ENCODE measurements around the gene SAMD8.
"Not testable (repeated sequence)": the region's sequence is repeated elsewhere in the genome, so short reads cannot be mapped to it uniquely, and the experiment has no call there.

The SAMD8 gene

GRCh38 chr10:75166623-75166972 lies 55.1 kb downstream of the SAMD8 start:
- H3K9me3 ChIP-seq (replicated peaks; ENCODE audit: low read length), result no peaks in the 10 kb centered on the region
- H3K9ac ChIP-seq (ENCODE audit: low read depth, low read length), result no peak overlapping the region
- H3K4me3 ChIP-seq (ENCODE audit: low read length), result no peak overlapping the region
- no peak overlapping the region for H3K4me2 ChIP-seq (ENCODE audit: low read length)
- no peaks in the 10 kb centered on the region for H3K4me1 ChIP-seq (ENCODE audit: control insufficient read depth, insufficient read depth, low read length)
- H3K27me3 ChIP-seq (ENCODE audit: control insufficient read depth, insufficient read depth, low read length), result no peaks in the 10 kb centered on the region
- peaks cover 11% of the 10 kb centered on the region for H3K36me3 ChIP-seq (ENCODE audit: insufficient read depth, low read length)

GRCh38 chr10:75168275-75168674 lies 56.8 kb downstream of the SAMD8 start:
- Histone ChIP-seq H3K9ac (ENCODE audit: low read depth, low read length) (no peak overlapping the region), H3K4me1 (ENCODE audit: control insufficient read depth, insufficient read depth, low read length) (no peaks in the 10 kb centered on the region), H3K4me3 (ENCODE audit: low read length) (no peak overlapping the region), H3K4me2 (ENCODE audit: low read length) (no peak overlapping the region), H3K27me3 (ENCODE audit: control insufficient read depth, insufficient read depth, low read length) (no peaks in the 10 kb centered on the region), H3K36me3 (ENCODE audit: insufficient read depth, low read length) (peaks cover 14% of the 10 kb centered on the region), H3K9me3 (replicated peaks; ENCODE audit: low read length) (no peaks in the 10 kb centered on the region)

- H3K9me3 ChIP-seq (replicated peaks; ENCODE audit: low read length), result no peaks in the 10 kb centered on the region
- no peak overlapping the region for H3K4me2 ChIP-seq (ENCODE audit: low read length)
- peaks cover 20% of the 10 kb centered on the region for H3K36me3 ChIP-seq (ENCODE audit: insufficient read depth, low read length)
- H3K27me3 ChIP-seq (ENCODE audit: control insufficient read depth, insufficient read depth, low read length), result no peaks in the 10 kb centered on the region
- H3K4me1 ChIP-seq (ENCODE audit: control insufficient read depth, insufficient read depth, low read length), result no peaks in the 10 kb centered on the region
- no peak overlapping the region for H3K9ac ChIP-seq (ENCODE audit: low read depth, low read length)
- H3K4me3 ChIP-seq (ENCODE audit: low read length), result no peak overlapping the region
Observed at GRCh38 chr10:75170215-75170614, 58.8 kb downstream of the SAMD8 start.

GRCh38 chr10:75175046-75175445 lies 63.6 kb downstream of the SAMD8 start:
- H3K36me3 ChIP-seq (ENCODE audit: insufficient read depth, low read length), result peaks cover 23% of the 10 kb centered on the region
- no peaks in the 10 kb centered on the region for H3K4me1 ChIP-seq (ENCODE audit: control insufficient read depth, insufficient read depth, low read length)

GRCh38 chr10:75176046-75176445 lies 64.6 kb downstream of the SAMD8 start:
- no peak overlapping the region for H3K9ac ChIP-seq (ENCODE audit: low read depth, low read length)
- H3K4me2 ChIP-seq (ENCODE audit: low read length), result no peak overlapping the region
- no peaks in the 10 kb centered on the region for H3K27me3 ChIP-seq (ENCODE audit: control insufficient read depth, insufficient read depth, low read length)
- peaks cover 20% of the 10 kb centered on the region for H3K36me3 ChIP-seq (ENCODE audit: insufficient read depth, low read length)
- no peak overlapping the region for H3K4me3 ChIP-seq (ENCODE audit: low read length)
- H3K4me1 ChIP-seq (ENCODE audit: control insufficient read depth, insufficient read depth, low read length), result peaks cover 1% of the 10 kb centered on the region
- H3K9me3 ChIP-seq (replicated peaks; ENCODE audit: low read length), result no peaks in the 10 kb centered on the region

More at GRCh38 chr10:75175046-75175445, 63.6 kb downstream of the SAMD8 start:
- Histone ChIP-seq H3K27me3 (ENCODE audit: control insufficient read depth, insufficient read depth, low read length) (no peaks in the 10 kb centered on the region), H3K9ac (ENCODE audit: low read depth, low read length) (no peak overlapping the region), H3K4me3 (ENCODE audit: low read length) (no peak overlapping the region), H3K9me3 (replicated peaks; ENCODE audit: low read length) (no peaks in the 10 kb centered on the region), H3K4me2 (ENCODE audit: low read length) (no peak overlapping the region)

- Histone ChIP-seq H3K27me3 (ENCODE audit: control insufficient read depth, insufficient read depth, low read length) (no peaks in the 10 kb centered on the region), H3K4me2 (ENCODE audit: low read length) (no peak overlapping the region), H3K36me3 (ENCODE audit: insufficient read depth, low read length) (peaks cover 20% of the 10 kb centered on the region), H3K4me1 (ENCODE audit: control insufficient read depth, insufficient read depth, low read length) (peaks cover 3% of the 10 kb centered on the region), H3K9ac (ENCODE audit: low read depth, low read length) (no peak overlapping the region), H3K9me3 (replicated peaks; ENCODE audit: low read length) (no peaks in the 10 kb centered on the region), H3K4me3 (ENCODE audit: low read length) (no peak overlapping the region)
Observed at GRCh38 chr10:75176736-75177135, 65.3 kb downstream of the SAMD8 start.

GRCh38 chr10:75179657-75180177 lies 68.3 kb downstream of the SAMD8 start:
- Histone ChIP-seq H3K9ac (ENCODE audit: low read depth, low read length) (no peak overlapping the region), H3K4me3 (ENCODE audit: low read length) (no peak overlapping the region), H3K27me3 (ENCODE audit: control insufficient read depth, insufficient read depth, low read length) (no peaks in the 10 kb centered on the region), H3K4me1 (ENCODE audit: control insufficient read depth, insufficient read depth, low read length) (peaks cover 3% of the 10 kb centered on the region), H3K4me2 (ENCODE audit: low read length) (no peak overlapping the region), H3K9me3 (replicated peaks; ENCODE audit: low read length) (no peaks in the 10 kb centered on the region), H3K36me3 (ENCODE audit: insufficient read depth, low read length) (peaks cover 15% of the 10 kb centered on the region)

- H3K9me3 ChIP-seq (replicated peaks; ENCODE audit: low read length), result no peaks in the 10 kb centered on the region
- no peaks in the 10 kb centered on the region for H3K27me3 ChIP-seq (ENCODE audit: control insufficient read depth, insufficient read depth, low read length)
- H3K4me2 ChIP-seq (ENCODE audit: low read length), result no peak overlapping the region
- H3K36me3 ChIP-seq (ENCODE audit: insufficient read depth, low read length), result peaks cover 11% of the 10 kb centered on the region
- no peak overlapping the region for H3K4me3 ChIP-seq (ENCODE audit: low read length)
- peaks cover 3% of the 10 kb centered on the region for H3K4me1 ChIP-seq (ENCODE audit: control insufficient read depth, insufficient read depth, low read length)
- no peak overlapping the region for H3K9ac ChIP-seq (ENCODE audit: low read depth, low read length)
Observed at GRCh38 chr10:75180592-75180991, 69.1 kb downstream of the SAMD8 start.

GRCh38 chr10:75181073-75181472 lies 69.6 kb downstream of the SAMD8 start:
- no peaks in the 10 kb centered on the region for H3K9me3 ChIP-seq (replicated peaks; ENCODE audit: low read length)
- H3K4me3 ChIP-seq (ENCODE audit: low read length), result no peak overlapping the region
- H3K9ac ChIP-seq (ENCODE audit: low read depth, low read length), result no peak overlapping the region
- peaks cover 7% of the 10 kb centered on the region for H3K36me3 ChIP-seq (ENCODE audit: insufficient read depth, low read length)
- no peaks in the 10 kb centered on the region for H3K27me3 ChIP-seq (ENCODE audit: control insufficient read depth, insufficient read depth, low read length)
- H3K4me2 ChIP-seq (ENCODE audit: low read length), result no peak overlapping the region
- peaks cover 3% of the 10 kb centered on the region for H3K4me1 ChIP-seq (ENCODE audit: control insufficient read depth, insufficient read depth, low read length)

- Histone ChIP-seq H3K9me3 (replicated peaks; ENCODE audit: low read length) (no peaks in the 10 kb centered on the region), H3K4me3 (ENCODE audit: low read length) (no peak overlapping the region), H3K4me2 (ENCODE audit: low read length) (no peak overlapping the region), H3K27me3 (ENCODE audit: control insufficient read depth, insufficient read depth, low read length) (no peaks in the 10 kb centered on the region), H3K36me3 (ENCODE audit: insufficient read depth, low read length) (no peaks in the 10 kb centered on the region), H3K9ac (ENCODE audit: low read depth, low read length) (no peak overlapping the region), H3K4me1 (ENCODE audit: control insufficient read depth, insufficient read depth, low read length) (no peaks in the 10 kb centered on the region)
Observed at GRCh38 chr10:75186310-75186709, 74.9 kb downstream of the SAMD8 start.

- no peak overlapping the region for H3K9ac ChIP-seq (ENCODE audit: low read depth, low read length)
Observed at GRCh38 chr10:75187961-75188426, 76.5 kb downstream of the SAMD8 start.

GRCh38 chr10:75188522-75188921 lies 77.1 kb downstream of the SAMD8 start:
- H3K36me3 ChIP-seq (ENCODE audit: insufficient read depth, low read length); H3K27me3 ChIP-seq (ENCODE audit: control insufficient read depth, insufficient read depth, low read length); H3K9ac ChIP-seq (ENCODE audit: low read depth, low read length); H3K4me3 ChIP-seq (ENCODE audit: low read length); H3K4me2 ChIP-seq (ENCODE audit: low read length); H3K9me3 ChIP-seq (replicated peaks; ENCODE audit: low read length): not testable (repeated sequence)
- H3K4me1 ChIP-seq (ENCODE audit: control insufficient read depth, insufficient read depth, low read length), result peaks cover 11% of the 10 kb centered on the region

More at GRCh38 chr10:75187961-75188426, 76.5 kb downstream of the SAMD8 start:
- H3K9me3 ChIP-seq (replicated peaks; ENCODE audit: low read length), result no peaks in the 10 kb centered on the region
- H3K36me3 ChIP-seq (ENCODE audit: insufficient read depth, low read length), result no peaks in the 10 kb centered on the region
- no peaks in the 10 kb centered on the region for H3K27me3 ChIP-seq (ENCODE audit: control insufficient read depth, insufficient read depth, low read length)
- H3K4me3 ChIP-seq (ENCODE audit: low read length), result no peak overlapping the region
- H3K4me1 ChIP-seq (ENCODE audit: control insufficient read depth, insufficient read depth, low read length), result peaks cover 11% of the 10 kb centered on the region
- H3K4me2 ChIP-seq (ENCODE audit: low read length), result no peak overlapping the region

Data from skeletal muscle satellite cell (primary cell).